ENCODE results near the gene CYTIP.
"Not testable (repeated sequence)": the region's sequence is repeated elsewhere in the genome, so short reads cannot be mapped to it uniquely, and the experiment has no call there.

Gene CYTIP

DNA sequence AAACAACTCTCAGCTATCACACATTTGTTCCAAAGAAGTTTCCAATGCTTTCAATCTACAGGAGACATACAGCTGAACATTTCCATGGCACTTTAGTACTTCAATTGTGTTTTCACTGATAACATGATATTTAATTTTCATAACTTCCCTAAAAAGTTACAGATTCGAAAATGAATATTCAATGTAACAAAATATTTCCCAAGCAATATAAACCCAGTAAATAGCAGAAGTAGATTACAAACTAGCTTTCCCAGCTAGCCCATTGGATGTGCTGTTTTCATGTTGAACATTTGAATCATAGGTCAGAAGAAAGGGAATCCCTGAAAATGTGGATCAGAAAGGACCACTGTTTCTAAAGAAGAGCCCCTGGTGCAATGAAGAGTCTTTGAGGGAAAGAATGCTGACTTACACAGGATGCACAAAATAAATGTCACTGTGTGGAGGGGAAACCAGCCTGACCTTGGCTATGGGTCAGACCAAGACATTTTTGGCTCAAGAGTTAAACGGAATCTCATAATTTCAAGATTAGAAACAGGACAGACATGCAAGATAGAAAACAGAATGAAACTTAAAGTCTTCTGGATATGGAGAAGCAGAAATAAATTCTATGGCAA, 22.5 kb downstream of the CYTIP start:
- DNase-seq = no peak

DNA sequence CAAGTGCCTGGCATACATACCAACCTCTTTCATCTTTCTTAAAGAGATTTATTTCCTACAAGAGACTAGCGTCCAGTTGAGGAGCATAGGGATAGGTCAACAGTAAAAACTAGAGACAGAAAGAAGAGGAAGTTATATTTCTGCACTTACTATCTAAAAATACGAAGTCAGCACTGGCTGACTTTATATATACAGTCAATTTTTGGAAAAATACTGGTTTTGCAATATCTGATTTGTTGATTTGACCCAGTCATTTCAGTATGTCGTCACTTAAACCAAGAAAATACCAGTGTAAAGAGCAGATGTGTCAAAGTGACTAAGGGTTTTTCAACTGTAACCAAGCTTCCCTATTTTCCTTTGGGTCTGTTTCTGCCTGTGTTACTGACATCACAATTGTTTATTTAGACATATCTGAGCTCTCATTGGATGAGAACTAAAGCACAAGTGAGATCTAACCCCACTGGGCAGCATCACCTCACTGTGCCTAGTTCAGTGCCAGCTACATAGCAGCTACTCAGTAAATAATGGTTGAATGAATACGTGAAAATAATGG, 23.0 kb downstream of the CYTIP start:
- peak; percentile 80 for DNase-seq

DNA sequence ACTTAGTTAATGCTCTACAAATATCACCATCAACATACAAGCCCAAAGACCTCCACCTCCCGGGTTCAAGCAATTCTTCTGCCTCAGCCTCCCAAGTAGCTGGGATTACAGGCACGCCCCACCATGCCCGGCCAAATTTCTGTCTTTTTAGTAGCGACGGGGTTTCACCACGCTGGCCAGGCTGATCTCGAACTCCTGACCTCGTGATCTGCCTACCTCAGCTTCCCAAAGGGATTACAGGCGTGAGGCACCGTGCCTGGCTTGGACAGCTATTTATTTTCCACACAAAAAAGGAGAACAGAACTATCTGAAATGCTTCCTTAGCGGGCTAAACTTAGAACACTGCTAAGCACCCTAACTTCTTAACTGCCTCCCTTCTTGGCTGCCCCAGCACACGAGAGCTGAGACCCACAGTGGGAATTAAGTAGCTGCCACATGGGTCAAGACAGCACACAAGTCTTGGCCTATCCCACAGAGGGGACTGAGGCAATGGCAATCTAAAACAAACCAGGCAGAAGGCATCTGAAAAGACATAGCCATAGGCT, 24.8 kb downstream of the CYTIP start:
- no peak for DNase-seq

DNA sequence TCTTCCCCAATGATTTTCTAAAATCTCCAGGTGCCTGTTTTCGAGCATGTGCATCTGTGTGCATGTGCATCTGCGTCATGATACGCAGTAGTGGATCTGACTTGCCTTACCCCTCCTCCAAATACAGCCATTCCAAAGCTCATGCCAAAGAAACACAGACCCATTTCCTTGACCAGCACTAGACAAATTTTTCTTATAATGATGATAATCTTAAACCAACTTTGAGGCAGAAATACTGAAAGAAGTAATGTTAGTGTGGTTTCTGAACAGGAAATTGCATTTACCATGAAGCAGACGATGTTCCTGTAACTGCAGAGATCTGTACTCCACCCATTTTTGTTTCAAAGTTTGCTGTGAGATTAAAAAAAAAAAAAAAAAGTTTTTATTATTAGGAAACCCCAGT, 25.6 kb downstream of the CYTIP start:
- peak; percentile 74 for DNase-seq

DNA sequence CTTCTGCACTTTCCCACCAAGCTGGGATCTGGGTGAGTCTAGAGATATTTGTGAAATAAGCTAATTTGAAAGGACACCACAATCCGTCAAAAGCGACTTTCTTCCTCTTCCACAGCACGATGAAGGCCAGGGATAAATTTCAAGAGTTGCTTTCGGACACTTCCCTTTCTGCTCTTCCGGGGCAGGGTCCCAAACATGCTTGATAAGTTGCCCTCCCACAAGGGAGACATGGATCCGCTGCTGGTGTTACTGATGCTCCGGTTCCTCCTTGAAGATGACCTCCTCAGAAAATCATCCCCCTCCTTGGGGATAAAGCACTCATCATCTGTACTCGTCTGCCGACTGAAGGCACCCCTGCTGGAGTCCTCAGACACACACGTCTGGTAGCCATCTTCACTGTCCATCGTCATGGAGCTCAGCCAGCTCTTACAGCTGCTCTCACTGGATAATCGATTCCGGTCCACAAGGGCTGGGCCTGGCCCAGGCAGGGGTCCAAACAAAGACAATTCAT, 28.2 kb downstream of the CYTIP start:
- no peak for DNase-seq

DNA sequence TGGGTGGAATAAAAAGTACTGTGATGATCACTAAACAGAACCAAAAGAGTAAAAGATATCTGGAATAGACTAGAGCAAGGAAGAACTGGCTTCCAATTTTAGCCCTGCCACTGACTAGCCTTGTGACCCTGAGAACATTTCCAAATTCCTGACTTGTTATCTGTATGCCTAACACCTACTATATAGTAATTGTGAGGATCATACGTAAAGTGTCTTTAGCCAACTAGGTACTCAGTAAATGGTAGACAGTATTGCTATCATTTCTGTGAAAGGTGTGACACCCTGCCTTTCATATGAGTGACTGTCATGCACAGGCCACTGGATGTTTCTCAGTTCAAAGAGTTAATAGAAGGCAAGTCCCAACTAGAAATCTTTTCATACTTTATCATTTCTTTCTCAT, 29.8 kb downstream of the CYTIP start:
- DNase-seq = no peak

DNA sequence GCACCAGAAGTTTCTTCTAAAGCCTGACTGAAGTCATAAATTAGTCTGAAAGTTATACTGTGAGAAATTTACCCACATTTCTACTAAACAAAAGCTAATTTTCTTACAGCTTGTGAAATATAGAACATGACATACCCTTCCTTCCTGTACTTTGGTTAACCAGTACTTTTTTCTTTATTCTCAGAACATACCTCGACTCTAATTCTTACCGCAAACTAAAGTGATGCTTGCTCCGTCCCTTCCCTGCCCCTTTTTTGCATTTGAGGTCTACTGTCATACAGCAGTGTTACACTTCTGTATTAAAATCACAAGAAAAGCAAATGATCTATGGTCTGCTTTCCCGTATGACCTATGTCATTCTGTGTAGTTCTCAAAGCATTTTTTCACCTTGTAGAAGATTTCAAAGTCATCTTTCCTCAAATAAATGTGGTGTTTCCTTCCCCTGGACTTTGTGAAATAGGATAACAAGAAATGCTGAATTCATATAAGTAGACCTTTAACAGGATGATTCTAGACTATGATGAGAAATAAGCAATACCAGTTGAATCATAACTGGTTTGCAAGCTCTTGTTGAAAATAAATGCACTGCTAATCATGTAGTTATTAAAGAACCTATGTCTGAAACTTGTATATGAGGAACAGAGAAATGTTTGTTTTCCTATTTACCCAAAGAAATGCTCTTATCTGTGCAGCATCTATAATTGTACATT, 30.4 kb downstream of the CYTIP start:
- no peak for DNase-seq

DNA sequence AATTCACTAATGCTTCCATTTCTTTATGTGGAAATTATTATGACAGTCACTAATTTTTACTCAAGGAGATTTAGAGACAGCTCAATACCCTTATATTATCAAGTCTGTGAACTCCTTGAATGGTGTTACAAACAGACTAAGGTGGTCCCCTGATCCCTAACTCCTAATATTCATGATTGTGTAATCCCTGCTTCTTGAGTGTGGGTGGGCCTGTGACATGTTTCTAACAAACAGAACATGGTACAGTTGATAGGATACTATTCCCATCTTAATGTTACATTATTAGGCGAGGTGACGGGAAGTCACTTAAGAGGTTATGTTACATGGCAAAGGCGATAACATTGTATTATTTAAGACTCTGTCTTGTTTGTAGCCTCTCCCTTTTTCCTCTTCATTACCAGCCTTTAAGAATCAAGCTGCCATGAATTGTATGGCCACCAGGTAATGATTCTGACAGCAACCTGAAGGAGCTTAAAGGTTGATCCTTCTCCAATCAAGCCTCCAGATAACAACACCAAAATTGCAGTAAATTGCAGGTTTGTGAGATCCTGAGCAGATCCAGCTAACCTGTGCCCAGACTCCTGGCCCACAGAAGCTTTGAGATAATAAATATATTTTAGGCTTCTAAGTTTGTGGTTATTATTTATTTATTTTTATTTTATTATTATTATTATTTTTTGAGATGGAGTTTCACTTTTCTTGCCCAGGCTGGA, 32.1 kb downstream of the CYTIP start:
- DNase-seq = no peak

DNA sequence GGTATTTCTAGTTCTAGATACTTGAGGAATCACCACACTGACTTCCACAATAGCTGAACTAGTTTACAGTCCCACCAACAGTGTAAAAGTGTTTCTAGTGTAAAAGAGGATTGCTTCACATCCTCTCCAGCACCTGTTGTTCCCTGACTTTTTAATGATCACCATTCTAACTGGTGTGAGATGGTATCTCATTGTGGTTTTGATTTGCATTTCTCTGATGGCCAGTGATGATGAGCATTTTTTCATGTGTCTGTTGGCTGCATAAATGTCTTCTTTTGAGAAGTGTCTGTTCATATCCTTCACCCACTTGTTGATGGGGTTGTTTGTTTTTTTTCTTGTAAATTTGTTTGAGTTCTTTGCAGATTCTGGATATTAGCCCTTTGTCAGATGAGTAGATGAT, 38.5 kb downstream of the CYTIP start:
- not testable (repeated sequence) for DNase-seq

DNA sequence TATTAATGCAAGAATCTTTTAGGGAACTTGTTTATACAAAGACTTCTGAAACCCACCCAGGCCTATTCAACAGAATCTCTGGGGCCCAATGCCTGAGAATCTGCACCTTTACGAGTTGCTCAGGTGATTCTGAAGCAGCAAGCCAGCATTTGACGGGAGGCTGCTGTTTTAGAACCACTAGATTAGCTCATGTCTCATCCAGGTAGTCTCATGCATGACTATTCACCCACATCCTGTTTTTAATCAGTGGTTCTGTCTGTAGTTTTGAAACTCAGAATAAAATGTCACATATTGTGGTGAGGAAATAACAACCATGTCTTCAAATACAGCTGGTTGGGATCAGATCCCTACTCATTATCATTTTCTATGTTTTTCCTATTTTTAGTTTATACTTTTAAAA, 39.5 kb downstream of the CYTIP start:
- peak; percentile 53 for DNase-seq

DNA sequence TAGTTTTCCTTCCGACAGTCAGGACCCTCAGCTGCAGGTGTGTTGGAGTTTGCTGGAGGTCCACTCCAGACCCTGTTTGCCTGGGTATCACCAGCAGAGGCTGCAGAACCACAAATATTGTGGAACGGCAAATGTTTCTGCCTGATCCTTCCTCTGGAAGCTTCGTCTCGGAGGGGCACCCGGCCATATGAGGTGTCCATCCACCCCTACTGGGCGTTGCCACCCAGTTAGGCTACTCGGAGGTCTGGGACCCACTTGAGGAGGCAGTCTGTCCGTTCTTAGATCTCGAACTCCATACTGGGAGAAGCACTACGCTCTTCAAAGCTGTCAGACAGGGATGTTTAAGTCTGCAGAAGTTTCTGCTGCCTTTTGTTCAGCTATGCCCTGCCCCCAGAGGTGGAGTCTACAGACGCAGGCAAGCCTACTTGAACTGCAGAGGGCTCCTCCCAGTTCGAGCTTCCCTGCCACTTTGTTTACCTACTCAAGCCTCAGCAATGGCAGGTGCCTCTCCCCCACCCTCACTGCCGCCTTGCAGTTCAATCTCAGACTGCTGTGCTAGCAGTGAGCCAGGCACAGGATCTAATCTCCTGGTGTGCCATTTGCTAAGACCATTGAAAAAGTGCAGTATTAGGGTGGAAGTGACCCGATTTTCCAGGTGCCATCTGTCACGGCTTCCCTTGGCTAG, 40.9 kb downstream of the CYTIP start:
- not testable (repeated sequence) for DNase-seq

DNA sequence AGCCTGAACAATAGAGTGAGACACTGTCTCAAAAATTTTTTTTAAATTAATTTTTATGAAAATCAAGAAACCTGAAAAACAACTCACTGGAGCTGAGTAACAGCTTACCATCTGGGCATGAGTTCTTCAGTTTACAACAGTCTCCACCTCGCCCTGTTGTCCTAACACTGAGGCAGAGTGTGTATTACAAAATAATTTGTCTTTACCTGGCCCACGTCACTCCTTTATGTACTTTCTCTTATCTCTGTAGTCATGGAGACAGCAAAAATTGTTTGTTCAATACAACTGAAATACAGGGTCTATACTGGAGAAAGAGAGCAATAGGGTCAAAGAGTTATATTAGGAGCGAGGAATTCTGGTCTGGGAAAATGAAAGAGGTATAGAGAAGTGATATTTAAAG, 48.1 kb downstream of the CYTIP start:
- DNase-seq = no peak

DNA sequence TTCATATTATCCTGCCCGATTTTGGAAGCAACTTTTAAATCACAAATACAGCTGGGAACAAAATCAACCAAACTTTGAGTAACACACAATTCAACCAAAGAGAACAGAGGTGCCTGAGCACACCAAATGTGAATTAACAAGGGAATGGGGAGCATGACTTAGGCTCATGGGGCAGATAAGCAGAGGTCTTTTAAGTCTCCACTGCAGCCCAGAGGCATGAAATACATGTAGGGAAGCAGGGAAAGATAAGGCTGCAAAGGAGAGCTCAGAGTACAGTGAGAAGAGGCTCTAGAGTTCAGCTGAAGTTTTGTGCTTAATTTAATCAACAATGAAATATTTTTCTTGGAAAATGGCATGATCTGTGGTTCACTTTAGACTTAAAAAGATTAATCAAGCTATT, 49.0 kb downstream of the CYTIP start:
- DNase-seq = peak; percentile 10

DNA sequence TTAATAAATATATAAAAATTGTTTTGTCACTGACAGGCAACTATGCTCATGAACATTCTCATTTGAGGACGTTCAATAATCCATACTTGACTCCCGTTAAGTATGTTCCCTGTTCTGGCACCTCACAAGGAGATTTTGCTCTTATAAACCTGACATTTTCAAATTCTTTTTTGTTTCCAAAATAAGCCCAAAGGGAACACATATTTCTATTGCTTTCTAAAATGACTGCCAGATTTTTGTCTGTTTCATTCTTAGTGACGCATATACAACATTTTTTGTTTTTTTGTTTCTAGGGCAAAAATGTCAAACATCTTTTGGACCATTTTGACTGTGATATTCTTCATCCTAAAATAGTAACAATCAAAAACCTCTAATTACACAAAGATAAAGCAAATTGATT, 50.5 kb downstream of the CYTIP start:
- no peak for DNase-seq

DNA sequence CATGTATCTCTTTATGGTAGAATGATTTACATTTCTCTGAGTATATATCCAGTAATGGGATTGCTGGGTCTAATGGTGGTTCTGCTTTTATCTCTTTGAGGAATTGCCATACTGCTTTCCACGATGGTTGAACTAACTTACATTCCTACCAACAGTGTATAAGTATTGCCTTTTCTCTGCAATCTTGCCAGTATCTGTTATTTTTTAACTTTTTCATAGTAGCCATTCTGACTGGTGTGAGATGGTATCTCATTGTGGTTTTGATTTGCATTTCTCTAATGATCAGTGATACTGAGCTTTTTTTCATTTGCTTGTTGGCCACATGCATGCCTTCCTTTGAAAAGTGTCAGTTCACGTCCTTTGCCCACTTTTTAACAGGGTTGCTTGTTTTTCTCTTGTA, 55.1 kb downstream of the CYTIP start:
- DNase-seq = no peak

DNA sequence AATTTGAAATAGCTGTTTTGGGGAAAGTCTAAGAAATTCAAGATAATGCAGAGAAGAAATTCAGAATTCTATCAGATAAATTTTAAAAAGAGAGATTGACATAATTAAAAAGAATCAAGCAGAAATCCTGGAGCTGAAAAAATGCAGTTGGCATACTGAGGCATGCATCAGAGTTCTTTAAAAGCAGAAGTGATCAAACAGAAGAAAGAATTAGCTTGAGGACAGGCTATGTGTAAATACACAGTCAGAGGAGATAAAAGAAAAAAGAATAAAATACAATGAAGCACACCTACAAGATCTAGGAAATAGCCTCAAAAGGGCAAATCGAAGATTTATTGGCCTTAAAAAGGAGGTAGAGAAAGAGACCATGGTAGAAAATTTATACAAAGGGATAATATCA, 57.1 kb downstream of the CYTIP start:
- no peak for DNase-seq

DNA sequence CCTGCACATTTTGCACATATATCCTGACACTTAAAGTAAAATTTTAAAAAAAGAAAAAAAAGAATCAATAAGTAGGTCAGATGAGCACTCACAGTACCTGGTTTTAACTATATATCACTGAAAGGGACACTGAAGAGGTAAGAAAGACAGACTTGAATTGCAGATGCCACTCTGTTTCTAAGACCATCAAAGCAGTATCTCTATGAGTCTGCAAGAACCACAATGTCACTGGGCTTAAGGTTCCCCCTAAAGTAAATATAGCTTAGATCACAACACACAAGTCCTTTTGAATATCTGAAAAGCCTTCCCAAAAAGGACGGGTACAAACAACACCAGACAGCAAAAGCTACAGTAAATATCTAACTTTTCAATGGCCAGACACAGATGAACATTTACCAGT, 57.6 kb downstream of the CYTIP start:
- no peak for DNase-seq

DNA sequence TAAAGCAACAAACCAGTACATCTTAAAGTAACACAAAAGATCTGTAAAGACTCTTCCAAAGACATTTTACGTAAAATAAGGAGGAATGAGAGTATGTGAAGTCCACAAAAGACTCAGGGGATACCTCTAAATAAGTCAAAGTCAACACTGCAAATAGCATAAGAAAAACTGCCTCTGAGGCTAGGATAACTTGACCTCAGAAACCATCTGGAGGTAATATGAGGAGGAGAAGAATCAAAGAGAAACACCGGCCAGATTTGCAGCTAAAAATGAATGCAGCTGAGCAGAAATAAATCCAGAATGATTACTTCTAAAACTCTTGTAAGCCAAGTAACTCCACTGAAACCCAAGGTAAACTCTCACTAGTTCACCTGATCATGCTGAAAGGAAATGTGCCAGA, 66.0 kb downstream of the CYTIP start:
- DNase-seq = no peak

DNA sequence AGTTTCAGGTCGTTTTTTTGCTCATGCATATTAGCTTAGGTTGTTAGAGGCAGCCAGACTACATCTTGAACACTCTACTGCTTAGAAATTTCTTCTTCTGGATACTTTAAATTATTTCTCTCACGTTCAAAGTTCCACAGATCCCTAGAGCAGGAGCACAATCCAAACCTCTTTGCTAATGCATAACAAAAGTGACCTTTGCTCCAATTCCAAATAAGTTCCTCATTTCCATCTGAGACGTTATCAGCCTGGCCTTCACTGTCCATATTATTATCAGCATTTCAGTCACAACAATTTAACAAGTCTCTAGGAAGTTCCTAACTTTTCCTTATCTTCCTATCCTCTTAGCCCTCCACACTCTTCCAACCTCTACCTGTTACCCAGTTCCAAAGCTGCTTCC, 67.8 kb downstream of the CYTIP start:
- no peak for DNase-seq

DNA sequence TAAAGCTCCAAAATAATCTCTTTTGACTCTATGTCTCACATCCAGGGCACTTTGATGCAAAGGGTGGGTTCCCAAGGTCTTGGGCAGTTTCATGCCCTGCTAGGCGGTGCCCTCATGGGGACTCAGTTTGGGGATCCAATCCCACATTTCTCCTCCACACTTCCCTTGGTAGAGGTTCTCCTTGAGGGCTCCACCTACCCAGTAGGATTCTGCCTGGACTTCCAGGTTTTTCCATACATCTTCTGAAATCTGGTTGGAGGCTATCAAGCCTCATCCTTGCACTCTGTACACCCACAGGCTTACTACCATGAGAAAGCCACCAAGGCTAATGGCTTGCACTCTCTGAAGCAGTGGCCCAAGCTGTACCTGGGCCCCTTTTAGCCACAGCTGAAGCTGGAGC, 68.5 kb downstream of the CYTIP start:
- no peak for DNase-seq

DNA sequence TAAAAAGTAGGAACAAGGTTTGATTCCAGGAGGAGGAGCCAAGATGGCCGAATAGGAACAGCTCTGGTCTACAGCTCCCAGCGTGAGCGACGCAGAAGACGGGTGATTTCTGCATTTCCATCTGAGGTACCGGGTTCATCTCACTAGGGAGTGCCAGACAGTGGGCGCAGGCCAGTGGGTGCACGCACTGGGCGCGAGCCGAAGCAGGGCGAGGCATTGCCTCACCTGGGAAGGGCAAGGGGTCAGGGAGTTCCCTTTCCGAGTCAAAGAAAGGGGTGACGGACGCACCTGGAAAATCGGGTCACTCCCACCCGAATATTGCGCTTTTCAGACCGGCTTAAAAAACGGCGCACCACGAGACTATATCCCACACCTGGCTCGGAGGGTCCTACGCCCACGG, 75.4 kb downstream of the CYTIP start:
- DNase-seq = not testable (repeated sequence)

DNA sequence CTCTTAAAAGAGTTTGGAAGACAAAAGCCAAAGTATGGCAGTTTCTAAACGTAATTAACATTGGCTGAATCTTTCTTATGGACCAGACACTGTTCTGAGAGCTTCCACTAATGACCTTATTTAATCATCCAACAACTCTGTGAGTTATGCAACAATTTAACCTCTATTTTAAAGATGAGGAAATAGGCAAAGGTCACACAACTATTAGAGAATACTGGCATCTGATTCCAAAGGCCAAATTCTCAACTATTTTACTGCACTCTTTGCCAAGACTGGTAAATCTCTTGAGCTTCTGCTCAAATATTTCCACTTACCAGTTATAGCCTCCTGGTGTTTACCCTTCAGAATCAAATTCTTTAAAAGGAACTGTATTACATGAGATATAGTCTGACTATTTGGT, 76.2 kb downstream of the CYTIP start:
- DNase-seq = no peak

Measured in hematopoietic multipotent progenitor cell treated with erythropoietin and hydrocortisone succinate and interleukin-3 and kit ligand, for 6 days (in vitro differentiated cells).